MM.1S (cell line): ENCODE data around the gene TULP3.

Source experiments
- DNase-seq: peaks from one replicate; pipeline ENCODE4 v3.0.0-alpha.2; 2015
- H2AFZ ChIP-seq: fragments of 300-600 bp; sonication (generic); 2 replicates; pipeline ENCODE4 v1.6.0; 2016; ENCODE audit warnings: antibody characterized with exemption, low read length
- H3F3A ChIP-seq: fragments of 300-600 bp; sonication (generic); 2 replicates; pipeline ENCODE4 v1.6.1; 2016; ENCODE audit warnings: mild to moderate bottlenecking, antibody characterized with exemption, low read length, moderate library complexity, mixed read lengths; ENCODE audit not compliant: insufficient read depth
- H3K27ac ChIP-seq: fragments of 300-600 bp; sonication (generic); 2 replicates; pipeline ENCODE4 v1.5.1; 2016; ENCODE audit warnings: mild to moderate bottlenecking, low read length
- H3K27me3 ChIP-seq: fragments of 300-600 bp; sonication (generic); replicated peaks from 2 replicates; pipeline ENCODE4 v1.6.0; 2016; ENCODE audit warnings: low read length; ENCODE audit not compliant: insufficient read depth
- H3K36me3 ChIP-seq: fragments of 300-600 bp; sonication (generic); replicated peaks from 2 replicates; pipeline ENCODE4 v1.6.1; 2016; ENCODE audit warnings: mild to moderate bottlenecking, low read length, mixed read lengths; ENCODE audit not compliant: insufficient read depth
- H3K4me1 ChIP-seq: fragments of 300-600 bp; sonication (generic); 2 replicates; pipeline ENCODE4 v1.6.1; 2016; ENCODE audit warnings: low read length, mixed read lengths
- H3K4me2 ChIP-seq: fragments of 300-600 bp; sonication (generic); 2 replicates; pipeline ENCODE4 v1.6.0; 2016; ENCODE audit warnings: low read depth, low read length
- H3K4me3 ChIP-seq: fragments of 300-600 bp; sonication (generic); 2 replicates; pipeline ENCODE4 v1.5.1; 2016; ENCODE audit warnings: low read length, mixed read lengths
- H3K79me2 ChIP-seq: fragments of 300-600 bp; sonication (generic); 2 replicates; pipeline ENCODE4 v1.6.1; 2016; ENCODE audit warnings: mixed run types, low read length, mixed read lengths
- H3K9ac ChIP-seq: fragments of 300-600 bp; sonication (generic); 2 replicates; pipeline ENCODE4 v1.6.1; 2016; ENCODE audit warnings: low read length, mixed read lengths
- H3K9me2 ChIP-seq: fragments of 300-600 bp; sonication (generic); replicated peaks from 2 replicates; pipeline ENCODE4 v1.6.1; 2016; ENCODE audit warnings: mild to moderate bottlenecking, low read length, mixed read lengths; ENCODE audit not compliant: insufficient read depth
- H3K9me3 ChIP-seq: fragments of 300-600 bp; sonication (generic); replicated peaks from 2 replicates; pipeline ENCODE4 v1.6.1; 2016; ENCODE audit warnings: mild to moderate bottlenecking, low read length, mixed read lengths; ENCODE audit not compliant: insufficient read depth
- H4K20me1 ChIP-seq: fragments of 300-600 bp; sonication (generic); 2 replicates; pipeline ENCODE4 v1.6.1; 2016; ENCODE audit warnings: mild to moderate bottlenecking, low read length, moderate library complexity, mixed read lengths; ENCODE audit not compliant: insufficient read depth
- CTCF ChIP-seq: fragments of 300-600 bp; sonication (generic); IDR thresholded peaks from 2 replicates; pipeline ENCODE4 v1.5.1; 2016; ENCODE audit warnings: antibody characterized with exemption, low read length, mixed read lengths
- EZH2 ChIP-seq: fragments of 300-600 bp; sonication (generic); optimal IDR thresholded peaks from 2 replicates; pipeline ENCODE3; 2017; ENCODE audit warnings: low read depth, mild to moderate bottlenecking, antibody characterized with exemption, low read length, mixed read lengths
- EZH2phosphoT487 ChIP-seq: fragments of 300-600 bp; sonication (generic); IDR thresholded peaks from 2 replicates; pipeline ENCODE4 v1.6.1; 2018; ENCODE audit warnings: antibody characterized with exemption, low read length

Gene TULP3

GRCh38 chr12:2902272-2902880, 11.7 kb downstream of the TULP3 start:
- no peak for TF ChIP-seq EZH2
- TF ChIP-seq CTCF = no peak
- TF ChIP-seq EZH2phosphoT487 = no peak
- no peak overlapping the region for H3K4me2 ChIP-seq
- no peak overlapping the region for H3K4me3 ChIP-seq
- H3K79me2 ChIP-seq = no peaks in the 10 kb centered on the region
- H3K36me3 ChIP-seq = no peaks in the 10 kb centered on the region
- H3K9me2 ChIP-seq = no peaks in the 10 kb centered on the region
- H2AFZ ChIP-seq = no peak overlapping the region
- H3K9me3 ChIP-seq = no peaks in the 10 kb centered on the region
- no peak for DNase-seq
- no peaks in the 10 kb centered on the region for H3K4me1 ChIP-seq
- H3K27me3 ChIP-seq = no peaks in the 10 kb centered on the region
- H3K27ac ChIP-seq = no peak overlapping the region
- H3F3A ChIP-seq = no peaks in the 10 kb centered on the region
- no peaks in the 10 kb centered on the region for H4K20me1 ChIP-seq
- no peak overlapping the region for H3K9ac ChIP-seq

- Histone ChIP-seq H2AFZ (no peak overlapping the region), H4K20me1 (no peaks in the 10 kb centered on the region), H3K4me1 (no peaks in the 10 kb centered on the region), H3K9me3 (no peaks in the 10 kb centered on the region), H3K27ac (no peak overlapping the region), H3K4me3 (no peak overlapping the region), H3K79me2 (no peaks in the 10 kb centered on the region), H3K4me2 (no peak overlapping the region), H3K9ac (no peak overlapping the region), H3K9me2 (no peaks in the 10 kb centered on the region), H3K27me3 (no peaks in the 10 kb centered on the region), H3F3A (no peaks in the 10 kb centered on the region), H3K36me3 (no peaks in the 10 kb centered on the region)
- no peak for DNase-seq
- TF ChIP-seq EZH2phosphoT487 (no peak), EZH2 (no peak), CTCF (no peak)
Measured at GRCh38 chr12:2904260-2904659, 13.6 kb downstream of the TULP3 start.

GRCh38 chr12:2912216-2912575, 21.5 kb downstream of the TULP3 start:
- no peaks in the 10 kb centered on the region for H4K20me1 ChIP-seq
- H3K4me3 ChIP-seq = no peak overlapping the region
- DNase-seq = no peak
- no peak overlapping the region for H3K4me2 ChIP-seq
- TF ChIP-seq EZH2phosphoT487 = no peak
- TF ChIP-seq CTCF = no peak
- no peak for TF ChIP-seq EZH2
- no peaks in the 10 kb centered on the region for H3F3A ChIP-seq
- no peaks in the 10 kb centered on the region for H3K4me1 ChIP-seq
- H3K9me2 ChIP-seq = no peaks in the 10 kb centered on the region
- no peak overlapping the region for H3K27ac ChIP-seq
- no peaks in the 10 kb centered on the region for H3K79me2 ChIP-seq
- no peak overlapping the region for H3K9ac ChIP-seq
- no peaks in the 10 kb centered on the region for H3K9me3 ChIP-seq
- no peaks in the 10 kb centered on the region for H3K27me3 ChIP-seq
- H2AFZ ChIP-seq = no peak overlapping the region
- H3K36me3 ChIP-seq = no peaks in the 10 kb centered on the region
